ENCODE measurements around the gene CHAT. TPM values are rescaled to one million over a fixed set of nuclear protein-coding genes. Genes with fewer than 3 reads are reported as not detected.

The CHAT gene
- total and polyA plus RNA-seq, 4 donors: not detected

- DNase-seq (no peak), ATAC-seq (ENCODE audit: insufficient read depth, low FRiP score) (no peak)
- TF ChIP-seq, protein P1, sequence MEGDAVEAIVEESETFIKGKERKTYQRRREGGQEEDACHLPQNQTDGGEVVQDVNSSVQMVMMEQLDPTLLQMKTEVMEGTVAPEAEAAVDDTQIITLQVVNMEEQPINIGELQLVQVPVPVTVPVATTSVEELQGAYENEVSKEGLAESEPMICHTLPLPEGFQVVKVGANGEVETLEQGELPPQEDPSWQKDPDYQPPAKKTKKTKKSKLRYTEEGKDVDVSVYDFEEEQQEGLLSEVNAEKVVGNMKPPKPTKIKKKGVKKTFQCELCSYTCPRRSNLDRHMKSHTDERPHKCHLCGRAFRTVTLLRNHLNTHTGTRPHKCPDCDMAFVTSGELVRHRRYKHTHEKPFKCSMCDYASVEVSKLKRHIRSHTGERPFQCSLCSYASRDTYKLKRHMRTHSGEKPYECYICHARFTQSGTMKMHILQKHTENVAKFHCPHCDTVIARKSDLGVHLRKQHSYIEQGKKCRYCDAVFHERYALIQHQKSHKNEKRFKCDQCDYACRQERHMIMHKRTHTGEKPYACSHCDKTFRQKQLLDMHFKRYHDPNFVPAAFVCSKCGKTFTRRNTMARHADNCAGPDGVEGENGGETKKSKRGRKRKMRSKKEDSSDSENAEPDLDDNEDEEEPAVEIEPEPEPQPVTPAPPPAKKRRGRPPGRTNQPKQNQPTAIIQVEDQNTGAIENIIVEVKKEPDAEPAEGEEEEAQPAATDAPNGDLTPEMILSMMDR (IDR thresholded peaks at IDR 0.05; ENCODE audit: control extremely low read depth, extremely low read depth): no peak
- Histone ChIP-seq H3K9me3 (ENCODE audit: control insufficient read depth in 4 of 4, insufficient read depth in 3 of 4, low read length in 3 of 4) (peaks cover 0 to 5% (median 0%) of the 10 kb centered on the region in 4 donors), H3K4me3 (no peak overlapping the region), H3K36me3 (ENCODE audit: control insufficient read depth in 4 of 4, insufficient read depth in 4 of 4, low read length in 4 of 4) (no peaks in the 10 kb centered on the region), H3K4me1 (ENCODE audit: control insufficient read depth in 5 of 5, insufficient read depth in 5 of 5, low read length in 5 of 5) (no peaks in the 10 kb centered on the region), H3K9ac (ENCODE audit: insufficient read depth in 1 of 2, low read length in 2 of 2) (no peak overlapping the region), H3K27me3 (ENCODE audit: control insufficient read depth in 3 of 3, insufficient read depth in 3 of 3, low read length in 2 of 3) (peaks cover 0 to 11% (median 3%) of the 10 kb centered on the region in 3 donors), H3K27ac (ENCODE audit: low read depth in 1 of 2, low read length in 1 of 2) (no peak overlapping the region)
- WGBS, 2 donors: 78 to 83% methylated on average over 7 of the region's 7 CpGs
Measured at GRCh38 chr10:49644035-49644646, 30.3 kb downstream of the CHAT start.

DNA sequence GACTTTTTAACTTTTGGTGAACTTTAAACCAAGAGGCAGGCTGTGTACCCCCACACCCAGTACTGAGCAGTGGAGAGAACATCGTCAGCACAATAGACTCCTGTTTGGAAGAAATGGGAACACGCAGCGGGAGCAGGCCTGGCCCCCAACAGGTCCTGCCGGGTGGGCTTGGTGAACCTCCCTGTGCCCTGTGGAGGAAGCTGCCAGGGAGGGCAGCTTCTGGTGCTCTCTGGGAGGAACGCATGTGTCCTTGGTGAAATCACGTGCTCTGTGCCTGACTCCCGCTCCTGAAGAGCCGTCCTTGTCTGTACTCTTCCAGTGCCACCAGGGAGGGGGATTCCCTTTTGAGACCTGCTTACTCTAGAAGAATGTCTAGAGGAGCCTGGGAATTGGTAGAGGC lies 31.6 kb downstream of the CHAT start:
- Histone ChIP-seq H3K27me3 (ENCODE audit: control insufficient read depth in 3 of 3, insufficient read depth in 3 of 3, low read length in 2 of 3) (peaks cover 0 to 2% (median 0%) of the 10 kb centered on the region in 3 donors), H3K4me3 (no peak overlapping the region), H3K36me3 (ENCODE audit: control insufficient read depth in 4 of 4, insufficient read depth in 4 of 4, low read length in 4 of 4) (no peaks in the 10 kb centered on the region), H3K9ac (ENCODE audit: insufficient read depth in 1 of 2, low read length in 2 of 2) (no peak overlapping the region), H3K27ac (ENCODE audit: low read depth in 1 of 2, low read length in 1 of 2) (no peak overlapping the region), H3K9me3 (ENCODE audit: control insufficient read depth in 4 of 4, insufficient read depth in 3 of 4, low read length in 3 of 4) (peaks cover 0 to 5% (median 0%) of the 10 kb centered on the region in 4 donors), H3K4me1 (ENCODE audit: control insufficient read depth in 5 of 5, insufficient read depth in 5 of 5, low read length in 5 of 5) (no peaks in the 10 kb centered on the region)
- ATAC-seq (ENCODE audit: insufficient read depth, low FRiP score) (no peak), DNase-seq (no peak)
- WGBS, 2 donors: 78 to 81% methylated on average over 8 of the region's 8 CpGs
- TF ChIP-seq, protein P1 (IDR thresholded peaks at IDR 0.05; ENCODE audit: control extremely low read depth, extremely low read depth): no peak

- no peak overlapping the region for H3K27ac ChIP-seq (ENCODE audit: low read depth in 1 of 2, low read length in 1 of 2)
- H3K4me1 ChIP-seq (ENCODE audit: control insufficient read depth in 5 of 5, insufficient read depth in 5 of 5, low read length in 5 of 5): no peaks in the 10 kb centered on the region
- no peaks in the 10 kb centered on the region for H3K27me3 ChIP-seq (ENCODE audit: control insufficient read depth in 3 of 3, insufficient read depth in 3 of 3, low read length in 2 of 3)
- DNase-seq (peak in 1 of 3 donors; percentile 3), ATAC-seq (ENCODE audit: insufficient read depth, low FRiP score) (no peak)
- WGBS, 2 donors: 86 to 90% methylated on average over 22 of the region's 22 CpGs
- H3K9ac ChIP-seq (ENCODE audit: insufficient read depth in 1 of 2, low read length in 2 of 2): no peak overlapping the region
- no peaks in the 10 kb centered on the region for H3K36me3 ChIP-seq (ENCODE audit: control insufficient read depth in 4 of 4, insufficient read depth in 4 of 4, low read length in 4 of 4)
- no peak overlapping the region for H3K4me3 ChIP-seq
- TF ChIP-seq, protein P1 (IDR thresholded peaks at IDR 0.05; ENCODE audit: control extremely low read depth, extremely low read depth): no peak
- peaks cover 0 to 5% (median 0%) of the 10 kb centered on the region in 4 donors for H3K9me3 ChIP-seq (ENCODE audit: control insufficient read depth in 4 of 4, insufficient read depth in 3 of 4, low read length in 3 of 4)
Measured at GRCh38 chr10:49645871-49646870, 32.3 kb downstream of the CHAT start.

Data from lung (tissue), 12 donors.